Stimulated activated CD4-positive, alpha-beta T cell treated with anti-CD3 and anti-CD28 coated beads, Interleukin-1b, Interleukin-23, amount 100 ng/mL, for 24 hours (primary cell): ENCODE measurements around the gene ELK4.

Experiments
- DNase-seq, 4 experiments: peaks; one replicate each; pipeline ENCODE4 v3.0.0-alpha.2; 2020; ENCODE audit warnings: low read depth in 4 of 4, low spot score in 1 of 4

ELK4 gene

GRCh38 chr1:205582046-205582445, 49.8 kb downstream of the ELK4 start:
- DNase-seq, result no peak

GRCh38 chr1:205581321-205581980, 50.4 kb downstream of the ELK4 start:
- DNase-seq, result no peak

GRCh38 chr1:205580923-205581180, 51.0 kb downstream of the ELK4 start:
- no peak for DNase-seq

- DNase-seq, result no peak
These were observed 51.5 kb downstream of the ELK4 start for GRCh38 chr1:205580140-205580922.

- no peak for DNase-seq
These were observed 52.1 kb downstream of the ELK4 start for GRCh38 chr1:205579711-205580110.

GRCh38 chr1:205578780-205579571, 52.8 kb downstream of the ELK4 start:
- DNase-seq, result no peak

GRCh38 chr1:205577874-205578658, 53.7 kb downstream of the ELK4 start:
- DNase-seq, result no peak

GRCh38 chr1:205576805-205577761, 54.7 kb downstream of the ELK4 start:
- DNase-seq, result no peak

- no peak for DNase-seq
These were observed 55.8 kb downstream of the ELK4 start for GRCh38 chr1:205576011-205576410.

- no peak for DNase-seq
These were observed 56.4 kb downstream of the ELK4 start for GRCh38 chr1:205575294-205575885.

GRCh38 chr1:205572421-205572820, 59.4 kb downstream of the ELK4 start:
- no peak for DNase-seq

GRCh38 chr1:205571747-205572146, 60.1 kb downstream of the ELK4 start:
- DNase-seq, result no peak

GRCh38 chr1:205570796-205571537, 60.8 kb downstream of the ELK4 start:
- no peak for DNase-seq

- DNase-seq, result no peak
These were observed 61.7 kb downstream of the ELK4 start for GRCh38 chr1:205570173-205570501.

- no peak for DNase-seq
These were observed 62.2 kb downstream of the ELK4 start for GRCh38 chr1:205569411-205570172.

GRCh38 chr1:205568469-205569361, 63.1 kb downstream of the ELK4 start:
- no peak for DNase-seq

- DNase-seq, result no peak
These were observed 63.7 kb downstream of the ELK4 start for GRCh38 chr1:205568135-205568468.

- DNase-seq, result no peak
These were observed 64.1 kb downstream of the ELK4 start for GRCh38 chr1:205567716-205568115.
